GM20431 (cell line): ENCODE data around the gene SLCO3A1.

Source experiments
- in situ Hi-C: fragments of 300-500 bp; cut with MseI, MboI; formaldehyde crosslinking; loops from one replicate; pipeline ENCODE4 v1.15.0; 2020; ENCODE audit warnings: low sequenced_read_pairs; ENCODE audit not compliant: unreplicated experiment

Gene SLCO3A1

DNA sequence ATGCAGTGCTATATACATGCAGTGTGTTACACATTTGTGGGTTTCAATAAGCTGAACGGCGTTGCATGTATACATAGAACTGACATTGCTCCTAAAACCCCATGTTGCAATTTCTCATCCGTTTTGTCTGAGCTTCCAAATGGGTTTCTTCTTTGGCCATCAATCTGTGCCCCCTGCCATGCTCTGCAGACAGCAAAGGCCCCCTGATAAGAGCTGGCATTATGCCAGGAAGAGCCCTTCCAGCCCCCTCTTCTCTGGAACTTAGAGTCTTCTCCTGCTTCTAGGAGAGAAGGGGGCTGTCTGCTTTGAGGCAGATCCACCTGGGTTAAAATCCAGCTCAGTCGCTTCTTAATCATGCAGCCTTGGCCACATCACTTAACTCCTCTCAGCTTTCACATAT, 254.0 kb downstream of the SLCO3A1 start:
- in situ Hi-C loops, result no loop called here

DNA sequence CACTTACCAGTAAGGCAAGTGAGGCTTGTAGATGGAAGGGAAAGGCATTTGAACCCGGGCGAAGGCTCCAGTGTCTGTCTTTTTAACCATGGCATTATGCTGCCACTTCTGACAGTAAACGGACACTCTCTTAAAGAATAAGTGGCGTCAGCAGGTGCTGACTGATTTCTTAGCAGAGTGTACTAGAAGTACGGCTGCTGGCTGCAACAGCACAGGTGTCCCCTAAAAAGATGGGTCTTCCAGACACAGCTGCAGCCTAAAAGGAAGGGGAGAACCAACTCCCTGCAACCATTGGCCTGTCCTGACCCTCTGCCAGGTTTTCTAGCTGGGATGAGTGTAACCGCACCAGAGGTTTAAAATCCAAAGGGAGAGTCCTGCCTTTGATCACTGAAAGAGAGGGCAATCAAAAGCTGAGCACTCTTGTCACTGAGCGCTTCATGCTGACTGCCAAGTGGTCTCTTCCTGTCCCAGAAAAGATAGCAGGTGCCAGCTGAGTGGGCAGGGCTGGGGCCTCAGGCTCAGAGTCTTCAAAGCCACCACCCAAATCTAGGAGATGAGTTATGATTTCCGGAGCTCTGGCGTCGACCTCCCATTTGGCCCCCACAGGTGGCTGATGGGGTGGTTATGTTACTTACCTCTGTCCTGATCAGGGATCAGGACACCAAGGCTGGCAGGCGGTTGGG, 255.8 kb downstream of the SLCO3A1 start:
- in situ Hi-C loops, result no loop called here

DNA sequence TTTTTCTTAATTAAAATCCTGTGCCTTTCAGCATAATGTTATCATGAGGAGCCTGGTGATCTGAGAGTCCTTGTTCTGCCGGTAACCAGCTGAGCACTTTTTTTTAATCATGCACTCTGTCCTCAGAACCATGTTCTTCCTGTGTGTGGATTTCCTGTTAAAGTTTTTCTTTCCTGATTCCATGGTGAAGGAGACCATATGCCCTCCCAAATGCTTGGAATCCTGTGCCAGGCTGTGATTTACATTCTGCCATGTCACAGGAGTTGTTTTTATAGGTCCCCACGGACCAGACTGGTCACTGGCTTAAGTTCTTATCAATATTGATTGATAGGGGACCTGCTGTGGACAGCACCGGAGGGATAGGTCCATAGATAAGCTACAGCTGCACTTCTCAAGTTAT, 257.8 kb downstream of the SLCO3A1 start:
- in situ Hi-C loops, result loop anchor here (10.0 kb wide), 1 partner anchor 64 kb away; no protein-coding TSS in a partner anchor

DNA sequence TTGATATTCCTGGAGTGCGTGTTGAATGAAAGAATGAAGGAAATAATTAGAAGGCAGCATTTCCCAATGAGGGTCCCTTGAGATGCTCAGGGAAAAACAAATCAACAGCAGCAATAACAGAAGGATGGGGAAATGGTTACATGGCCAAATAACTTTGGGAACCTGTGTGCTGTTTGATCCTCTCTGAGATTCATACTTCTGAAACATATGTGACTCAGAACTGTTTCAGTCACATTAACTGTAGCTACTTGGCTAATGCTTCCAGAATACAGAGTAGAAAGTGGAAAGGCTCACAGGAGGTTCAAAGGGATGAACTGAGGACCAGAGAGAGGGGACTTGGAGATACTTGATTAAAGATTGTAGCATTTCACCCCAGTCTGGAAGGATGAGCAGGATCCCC, 258.2 kb downstream of the SLCO3A1 start:
- in situ Hi-C loops, result loop anchor here (10.0 kb wide), 1 partner anchor 63 kb away; no protein-coding TSS in a partner anchor

DNA sequence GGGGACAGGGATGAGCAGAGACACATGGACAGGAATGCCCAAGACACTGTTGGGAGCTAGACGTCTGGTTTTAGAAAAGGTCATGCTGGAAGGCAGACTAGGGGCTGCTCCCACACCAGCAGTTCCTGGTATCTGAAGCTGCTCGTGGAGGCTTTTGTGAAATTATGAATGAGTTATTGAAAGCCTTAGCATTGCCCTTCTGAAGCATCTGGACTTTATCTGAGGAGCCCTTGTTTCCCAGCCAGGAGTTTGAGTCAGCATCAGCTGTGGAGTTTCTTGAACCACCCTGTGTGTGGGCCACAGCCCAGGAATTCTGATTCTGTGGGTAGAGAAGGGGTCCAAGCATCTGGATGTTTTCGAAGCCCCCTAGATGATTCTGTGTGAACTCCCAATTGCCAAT, 258.7 kb downstream of the SLCO3A1 start:
- in situ Hi-C loops, result loop anchor here (10.0 kb wide), 1 partner anchor 63 kb away; no protein-coding TSS in a partner anchor

DNA sequence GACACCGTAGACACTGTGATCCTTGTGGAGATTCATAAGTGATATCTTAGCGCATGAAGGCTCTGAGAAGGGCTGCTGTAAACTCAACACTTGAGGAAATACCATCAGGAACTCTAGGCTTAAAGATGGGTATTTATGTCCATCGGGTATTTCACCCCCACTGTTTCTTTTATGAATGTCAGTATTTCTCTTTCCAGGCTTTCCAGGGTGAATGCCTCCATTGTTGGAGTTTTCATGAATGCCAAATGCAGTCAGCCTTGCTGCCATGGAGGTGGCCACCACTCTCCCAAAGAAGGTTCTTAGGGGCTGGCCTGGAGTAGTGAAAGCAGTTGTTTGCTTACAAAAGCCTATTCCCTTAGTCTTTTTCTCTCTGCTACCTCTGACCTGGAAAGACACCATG, 259.2 kb downstream of the SLCO3A1 start:
- in situ Hi-C loops, result loop anchor here (10.0 kb wide), 1 partner anchor 62 kb away; no protein-coding TSS in a partner anchor

DNA sequence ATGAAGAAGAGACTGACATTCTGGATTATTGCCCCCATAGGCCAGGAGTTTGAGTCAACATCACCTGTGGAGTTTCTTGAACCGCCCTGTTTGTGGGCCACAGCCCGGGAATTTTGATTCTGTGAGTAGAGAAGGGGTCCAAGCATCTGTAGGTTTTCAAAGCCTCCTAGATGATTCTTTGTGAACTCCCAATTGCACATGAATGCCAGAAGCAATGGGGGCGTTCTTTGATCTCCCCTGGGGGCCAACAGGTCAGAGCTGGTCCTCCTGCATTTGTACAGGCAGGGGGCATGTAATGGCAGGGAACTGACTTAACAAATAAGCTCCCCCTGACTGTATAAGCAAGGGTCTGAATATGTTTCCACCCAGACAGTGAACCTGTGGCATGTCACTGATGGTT, 260.3 kb downstream of the SLCO3A1 start:
- in situ Hi-C loops, result loop anchor here (10.0 kb wide), 1 partner anchor 61 kb away; no protein-coding TSS in a partner anchor

DNA sequence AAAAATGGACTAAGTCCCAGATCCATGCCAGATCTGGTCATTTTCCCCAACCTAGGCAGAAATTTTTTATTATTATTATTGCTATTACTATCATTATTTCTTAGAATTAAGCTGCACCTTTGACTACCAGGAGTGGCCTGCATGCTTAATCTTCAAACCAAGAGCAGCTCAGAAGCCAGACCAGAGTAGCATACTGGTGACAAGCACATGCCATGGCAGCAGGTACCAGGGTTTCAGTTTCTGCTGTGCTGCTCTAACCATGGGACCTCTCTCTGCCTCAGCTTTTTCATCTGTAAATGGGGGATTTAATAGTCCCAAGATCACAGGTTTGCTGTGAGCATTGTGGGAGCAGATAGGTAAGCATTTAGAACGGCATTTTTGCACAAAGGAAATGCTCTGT, 262.3 kb downstream of the SLCO3A1 start:
- in situ Hi-C loops, result loop anchor here (10.0 kb wide), 1 partner anchor 59 kb away; no protein-coding TSS in a partner anchor

DNA sequence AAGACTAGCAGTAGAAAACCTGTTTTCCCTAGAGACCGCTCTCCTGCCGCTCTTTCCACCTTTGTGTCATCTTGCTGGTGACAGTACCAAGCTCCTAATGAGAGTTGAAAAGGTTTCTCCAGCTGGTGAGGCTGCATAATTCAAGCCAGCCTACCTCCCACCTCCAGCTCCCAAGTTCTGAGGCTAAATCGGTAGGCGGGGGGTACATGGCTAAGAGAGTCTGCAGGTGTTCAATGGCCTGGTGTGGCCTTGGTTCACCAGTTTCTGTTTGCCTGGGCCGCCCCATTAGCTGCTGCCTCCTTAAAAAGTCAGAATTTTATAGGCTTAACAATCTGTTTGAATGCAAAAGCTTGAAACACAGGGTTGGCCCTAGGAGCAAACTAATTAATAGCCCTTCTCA, 262.8 kb downstream of the SLCO3A1 start:
- in situ Hi-C loops, result loop anchor here (10.0 kb wide), 1 partner anchor 58 kb away; no protein-coding TSS in a partner anchor

DNA sequence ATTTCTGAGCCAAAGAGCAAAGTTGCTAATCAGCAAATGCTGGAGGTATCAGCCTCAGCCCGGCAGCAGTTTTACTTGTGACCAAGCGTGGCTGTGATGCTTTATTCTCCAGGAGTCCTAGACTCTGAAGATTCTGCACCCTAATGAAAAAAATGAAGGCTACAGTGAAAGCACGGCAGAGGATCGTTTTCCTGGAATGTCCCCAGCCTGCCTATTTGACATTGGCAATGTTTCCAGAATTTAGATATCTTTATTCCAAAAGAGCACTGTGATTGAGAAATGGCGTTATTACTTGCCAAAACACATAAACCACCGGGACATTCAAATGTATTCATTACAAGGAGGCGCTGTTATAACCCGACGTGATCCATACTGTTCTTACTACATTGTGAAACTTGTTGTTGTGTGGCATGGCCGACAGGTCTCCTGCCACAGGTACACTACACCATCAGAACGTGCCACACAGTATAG, 263.8 kb downstream of the SLCO3A1 start:
- in situ Hi-C loops, result loop anchor here (10.0 kb wide), 1 partner anchor 58 kb away; no protein-coding TSS in a partner anchor

DNA sequence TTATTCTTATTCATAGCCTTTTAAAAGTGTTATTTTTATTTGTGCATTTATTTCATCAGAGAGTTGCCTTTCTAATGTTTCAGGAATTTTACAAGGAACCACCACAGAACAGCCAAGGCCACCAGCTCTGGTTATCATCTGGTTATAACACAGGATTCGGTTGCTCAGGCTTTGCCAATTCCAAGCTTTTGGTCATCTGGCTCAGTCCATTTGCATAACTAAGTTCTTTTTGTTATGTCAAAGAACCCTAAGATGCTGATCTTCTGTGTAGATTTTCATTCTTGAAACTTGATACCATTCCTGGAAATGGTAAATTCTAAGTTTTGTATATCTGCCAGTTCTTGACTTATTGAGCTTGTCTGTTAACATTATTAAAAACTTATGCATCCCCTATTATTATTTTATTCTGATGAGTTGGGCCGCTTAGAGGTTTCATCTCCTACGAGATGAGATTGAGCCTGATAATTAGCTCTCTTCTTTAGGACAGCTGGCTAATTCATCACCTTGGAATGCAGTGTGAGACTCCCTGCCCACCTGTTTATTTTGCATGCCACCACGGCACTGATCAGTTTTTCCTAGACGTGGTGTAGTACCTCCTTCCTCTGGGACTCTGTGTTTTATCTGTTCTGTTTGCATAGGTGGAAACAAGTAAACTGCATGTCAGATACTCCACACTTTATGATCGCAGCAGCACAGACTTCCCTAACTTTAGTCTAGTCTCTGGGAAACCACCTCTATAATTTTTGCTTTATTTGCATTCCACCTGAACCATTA, 264.8 kb downstream of the SLCO3A1 start:
- in situ Hi-C loops, result loop anchor here (10.0 kb wide), 1 partner anchor 56 kb away; no protein-coding TSS in a partner anchor

DNA sequence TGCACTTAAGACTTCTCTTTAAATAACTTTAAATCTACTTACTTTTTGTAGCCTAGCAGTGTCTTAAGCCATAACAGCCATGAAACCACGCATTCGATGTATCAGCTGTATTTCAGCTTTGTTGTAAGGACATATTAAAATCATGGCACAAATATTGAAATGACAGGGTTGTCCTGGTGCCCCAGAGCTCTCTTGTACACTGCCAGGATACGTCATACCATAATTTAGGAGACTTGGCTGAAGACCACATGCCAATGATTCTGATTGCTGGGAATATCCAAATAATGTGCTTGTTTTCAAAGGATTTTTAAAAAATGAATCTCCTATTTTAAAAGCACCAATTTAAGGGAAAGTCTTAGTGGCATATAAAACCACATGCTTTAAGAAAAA, 265.4 kb downstream of the SLCO3A1 start:
- in situ Hi-C loops, result loop anchor here (10.0 kb wide), 1 partner anchor 56 kb away; no protein-coding TSS in a partner anchor

DNA sequence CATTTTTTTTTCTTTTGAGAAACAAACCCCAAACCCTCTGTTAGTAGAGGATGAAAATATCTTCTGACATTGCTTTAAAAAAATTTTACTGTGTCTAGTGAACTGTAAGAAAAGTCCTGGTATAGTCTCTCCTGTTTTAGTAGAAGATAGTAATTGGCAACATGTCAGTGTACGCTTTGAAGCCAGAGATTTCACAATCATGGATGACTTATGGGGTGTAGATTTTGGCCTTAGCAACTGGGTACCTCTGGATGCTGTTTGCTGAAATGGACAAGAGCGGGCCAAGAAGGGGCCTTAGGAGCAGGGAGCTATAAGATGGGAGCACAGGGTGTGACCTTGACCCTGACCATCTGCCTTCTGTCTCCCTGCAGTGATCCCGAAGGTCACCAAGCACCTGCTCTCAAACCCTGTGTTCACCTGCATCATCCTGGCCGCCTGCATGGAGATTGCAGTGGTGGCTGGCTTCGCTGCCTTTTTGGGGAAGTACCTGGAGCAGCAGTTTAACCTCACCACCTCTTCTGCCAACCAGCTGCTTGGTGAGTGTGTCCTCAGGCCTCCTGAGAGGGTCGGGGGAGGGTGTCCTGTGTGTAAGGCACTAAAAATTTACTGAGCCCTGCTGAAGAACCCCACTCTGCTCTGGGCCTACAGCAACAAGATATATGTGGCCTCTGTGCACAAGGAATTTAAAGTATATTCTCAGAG, 266.7 kb downstream of the SLCO3A1 start:
- in situ Hi-C loops, result no loop called here

DNA sequence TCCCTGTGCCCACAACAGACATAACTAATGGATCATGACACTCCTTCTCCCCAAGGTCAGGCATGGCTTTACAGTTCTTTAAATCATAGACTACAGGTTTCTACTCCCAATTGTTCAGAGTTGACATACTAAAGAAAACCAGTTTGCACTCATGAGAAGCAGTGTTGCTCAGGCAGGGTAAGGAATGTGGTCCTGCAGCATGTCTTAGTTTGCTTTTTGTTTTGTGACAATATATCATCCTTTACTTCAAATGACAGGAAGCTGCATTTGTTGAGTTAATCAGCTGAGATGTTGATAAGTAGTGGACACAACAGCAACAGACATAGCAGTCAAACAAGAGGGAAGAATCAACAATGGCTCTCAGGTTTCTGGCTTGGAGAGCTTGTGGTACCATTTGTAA, 267.5 kb downstream of the SLCO3A1 start:
- in situ Hi-C loops, result no loop called here

DNA sequence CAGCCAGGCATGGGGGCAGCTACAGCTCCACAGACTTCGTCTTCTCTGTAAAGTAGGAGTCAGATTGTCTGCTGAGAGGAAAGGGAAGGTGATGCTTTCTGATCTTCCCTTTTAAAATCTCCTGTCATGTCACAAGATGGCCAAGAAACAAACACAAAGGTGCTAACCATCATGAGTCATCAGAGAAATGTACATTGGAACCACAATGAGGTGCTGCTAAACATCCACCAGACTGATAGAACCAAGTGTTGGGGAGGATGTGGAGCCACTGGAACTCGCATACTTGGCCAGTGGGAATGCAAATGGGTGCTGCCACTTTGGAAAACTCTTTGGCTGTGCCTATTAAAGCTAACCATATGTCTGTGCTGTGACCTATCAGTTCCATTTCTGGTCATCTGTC, 268.8 kb downstream of the SLCO3A1 start:
- in situ Hi-C loops, result no loop called here

DNA sequence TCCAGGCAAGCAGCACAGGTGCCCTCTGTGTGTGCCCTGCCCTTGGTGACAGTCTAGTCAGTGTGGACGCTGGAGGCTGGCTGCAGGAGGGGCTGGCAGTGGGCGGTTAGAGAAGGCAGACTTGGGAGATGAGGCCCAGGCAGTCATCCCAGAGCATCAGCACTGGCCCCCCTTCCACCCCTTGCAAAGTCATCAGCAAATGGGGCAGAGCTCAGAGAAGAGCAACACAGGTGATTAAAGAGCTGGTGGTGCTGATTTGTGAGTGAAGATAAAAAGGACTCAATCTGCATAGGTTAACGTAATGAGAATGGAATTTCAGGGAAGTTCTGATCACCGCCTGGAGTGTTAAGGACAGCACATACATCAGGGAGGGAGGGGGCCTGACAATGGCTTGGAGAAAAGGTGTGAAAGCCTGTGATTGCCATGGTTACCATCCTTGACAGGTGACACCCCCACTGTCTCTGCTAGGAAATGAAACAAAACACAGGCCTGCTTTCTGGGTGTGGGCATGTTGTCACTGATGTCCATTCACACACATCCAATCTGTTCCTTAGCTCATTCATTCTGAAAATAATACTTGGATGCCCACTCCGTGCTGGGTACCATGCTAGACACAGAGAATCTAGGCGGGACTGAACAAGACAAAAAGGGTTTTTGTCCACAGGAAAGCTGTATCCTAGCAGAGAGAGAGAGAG, 270.6 kb downstream of the SLCO3A1 start:
- in situ Hi-C loops, result no loop called here

DNA sequence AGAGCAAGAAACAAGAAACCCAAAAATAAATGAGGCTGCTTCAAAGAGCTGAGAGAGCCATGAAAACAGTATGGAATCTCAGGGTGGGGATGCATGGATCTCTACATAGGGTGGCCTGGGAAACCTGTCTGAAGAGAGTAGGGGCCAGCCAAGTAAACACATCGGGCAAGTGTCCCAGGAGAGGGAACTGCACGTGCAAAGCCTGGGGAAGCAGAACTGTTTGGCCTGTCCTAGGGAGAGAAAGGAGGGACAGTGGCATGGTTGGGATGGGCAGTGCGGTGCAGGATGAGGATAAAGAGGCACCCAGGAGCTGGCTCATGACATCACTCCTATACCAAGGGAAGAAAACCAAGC, 271.1 kb downstream of the SLCO3A1 start:
- in situ Hi-C loops, result no loop called here

DNA sequence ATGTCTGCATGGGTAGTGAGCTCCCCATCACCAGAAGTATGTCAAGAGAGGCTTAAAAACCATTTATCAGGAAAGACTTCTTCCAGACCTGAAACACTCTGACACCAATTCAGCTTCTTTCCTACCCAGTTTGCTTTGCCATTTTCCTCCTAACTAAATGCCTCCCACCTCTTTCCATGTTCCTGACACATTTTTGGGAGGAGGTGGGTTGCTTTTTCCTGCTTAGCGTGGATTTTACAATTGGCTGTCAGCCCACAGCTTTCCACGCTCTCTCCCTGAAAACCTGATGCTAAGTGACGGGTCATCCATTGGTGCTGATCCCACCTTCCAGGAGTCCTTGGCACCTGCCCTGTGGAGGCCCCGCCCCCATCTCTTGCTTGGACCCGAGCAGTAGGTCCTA, 275.3 kb downstream of the SLCO3A1 start:
- in situ Hi-C loops, result no loop called here

DNA sequence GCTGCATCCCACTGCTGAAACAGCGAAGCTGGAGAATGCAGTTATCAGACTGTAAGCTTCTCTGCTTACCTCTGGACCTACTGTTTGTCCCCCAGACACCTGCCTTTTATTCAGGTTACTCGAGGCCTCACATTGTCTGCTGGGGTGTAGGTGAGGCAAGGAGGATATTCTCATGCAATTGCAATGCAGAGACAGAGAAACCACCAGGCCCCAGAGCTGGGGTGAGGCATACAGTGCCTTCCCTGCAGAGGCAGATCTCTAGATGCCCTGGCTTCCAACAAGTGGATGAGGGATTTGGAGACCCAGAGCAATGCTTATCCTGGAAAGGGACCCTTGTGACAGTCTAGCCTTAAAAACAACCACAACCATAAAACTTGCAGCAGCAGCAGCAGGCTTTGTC, 276.7 kb downstream of the SLCO3A1 start:
- in situ Hi-C loops, result no loop called here

DNA sequence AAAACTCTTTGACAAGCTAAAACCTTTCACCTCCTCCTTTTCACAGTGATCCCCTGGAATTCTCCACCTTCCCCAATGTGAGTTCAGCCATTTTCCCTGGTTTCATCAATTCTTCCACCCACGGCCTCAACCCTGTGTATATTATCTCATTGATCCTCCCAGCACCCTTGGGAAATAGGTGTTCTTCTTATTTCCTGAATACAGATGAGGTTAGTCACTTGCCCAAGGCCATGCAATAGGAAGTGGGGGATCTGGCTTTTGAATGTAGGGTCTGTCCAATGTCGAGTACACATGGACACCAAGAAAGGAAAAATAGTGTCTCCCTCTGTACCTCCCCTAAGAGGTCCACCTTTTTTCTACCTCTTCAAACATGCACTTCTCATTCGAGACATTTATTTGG, 277.4 kb downstream of the SLCO3A1 start:
- in situ Hi-C loops, result no loop called here
